HG03060 (cell line): Measurements from ENCODE around the gene CD4.

Experiments used
- ATAC-seq: cut with Tn5 transposase; IDR thresholded peaks from one replicate; pipeline ENCODE4 v1.9.1; 2021; ENCODE audit warnings: low read depth, moderate number of reproducible peaks; ENCODE audit not compliant: unreplicated experiment

The CD4 gene

GRCh38 chr12:6777386-6777785 lies 11.9 kb upstream of the CD4 start:
- ATAC-seq = no peak

GRCh38 chr12:6778217-6778573 lies 11.1 kb upstream of the CD4 start:
- ATAC-seq = no peak

DNA sequence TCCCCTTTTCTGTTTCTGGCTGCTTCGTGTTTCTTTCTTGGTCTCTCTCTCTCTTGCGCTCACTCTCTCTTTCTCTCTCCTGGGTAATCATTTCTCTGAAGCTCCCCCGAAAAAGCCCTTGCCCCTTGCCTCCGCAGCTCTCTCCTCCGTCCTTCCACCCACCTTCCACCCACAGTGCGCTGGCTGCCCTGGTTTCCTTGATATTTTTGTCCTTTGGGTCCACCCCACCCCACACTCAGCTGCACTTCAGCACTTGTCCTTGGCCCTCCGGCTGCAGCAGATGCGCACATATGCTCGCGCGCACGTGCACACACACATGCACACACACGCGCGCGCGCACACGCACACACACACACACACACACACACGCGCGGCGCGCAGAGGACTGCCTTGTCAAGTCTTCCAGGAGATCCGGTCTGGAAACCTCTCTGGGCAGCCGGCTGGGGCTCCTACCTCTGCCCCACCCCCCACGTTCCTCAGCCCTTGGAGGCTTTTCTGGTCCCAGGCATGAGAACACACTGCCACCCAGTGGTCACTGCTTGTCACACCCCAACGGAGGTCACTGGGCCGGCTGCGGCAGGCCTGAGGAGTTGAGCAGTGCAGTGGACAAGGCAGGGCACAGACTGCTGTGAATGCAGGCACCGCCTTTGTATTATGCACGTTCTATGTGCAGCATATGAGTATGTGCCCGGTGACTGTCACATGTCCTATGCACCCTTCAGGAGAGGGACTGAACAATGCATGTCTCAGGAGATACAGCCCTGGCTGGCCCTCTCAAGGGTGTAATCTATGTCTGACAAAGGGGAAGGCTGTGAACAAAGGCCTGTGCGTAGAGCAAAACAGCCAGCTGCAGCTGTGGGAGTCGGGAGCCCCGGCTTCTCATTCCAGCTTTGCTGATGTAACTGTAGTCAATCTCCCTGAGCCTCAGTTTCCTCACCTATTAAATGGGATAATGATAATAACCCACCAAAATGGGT lies 10.5 kb upstream of the CD4 start:
- ATAC-seq = peak; percentile 58

DNA sequence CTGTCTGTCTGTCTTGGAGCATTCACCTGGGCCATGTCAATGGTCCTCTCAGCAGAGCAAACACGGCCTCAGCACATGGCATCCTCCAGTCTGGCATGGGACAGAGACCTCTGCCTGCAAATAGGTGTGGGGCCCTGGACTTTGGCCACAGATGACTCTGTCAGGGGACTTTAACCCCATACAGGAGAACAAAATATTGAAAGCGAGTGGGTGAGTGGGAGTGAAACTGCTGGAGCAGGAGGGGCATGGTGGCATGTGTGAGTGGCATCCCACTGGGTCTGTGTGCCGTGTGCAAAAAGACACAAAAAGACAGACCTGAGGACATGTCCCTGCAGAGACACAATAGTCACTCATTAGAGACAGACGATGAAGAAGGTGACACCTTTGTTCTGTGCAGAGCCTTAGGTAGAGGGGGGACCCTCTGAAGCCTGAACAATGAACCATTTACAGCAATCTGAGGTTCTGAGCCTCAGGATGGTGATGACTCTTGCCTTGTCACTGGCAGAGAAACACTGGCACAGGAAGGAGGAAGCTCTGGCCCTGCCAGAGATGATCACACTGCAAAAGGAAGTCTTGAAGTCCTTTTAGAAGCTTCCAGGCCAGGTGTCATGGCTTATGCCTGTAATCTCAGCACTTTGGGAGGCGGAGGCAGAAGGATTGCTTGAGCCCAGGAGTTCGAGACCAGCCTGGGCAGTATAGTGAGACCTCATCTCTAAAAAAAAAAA lies 9.5 kb upstream of the CD4 start:
- ATAC-seq = no peak

DNA sequence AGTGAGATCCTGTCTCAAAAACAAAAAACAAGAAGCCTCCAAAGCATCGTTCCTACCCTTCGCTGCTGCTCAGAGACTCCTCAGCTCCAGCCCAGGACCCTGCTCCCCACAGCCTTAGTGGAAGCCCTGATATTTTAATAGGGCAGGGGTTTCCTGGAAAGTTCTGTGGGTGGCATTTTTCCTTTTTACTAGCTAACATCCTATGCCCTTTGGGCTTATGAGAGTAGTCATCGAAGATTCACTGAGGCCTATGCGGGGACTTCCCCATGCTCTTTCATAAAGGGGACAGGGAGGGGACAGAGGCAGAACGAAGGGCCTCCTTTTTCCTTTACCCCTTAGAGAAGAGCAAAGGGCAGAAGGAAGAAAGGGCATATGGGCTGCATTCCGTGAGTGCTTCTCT lies 8.8 kb upstream of the CD4 start:
- ATAC-seq = no peak

DNA sequence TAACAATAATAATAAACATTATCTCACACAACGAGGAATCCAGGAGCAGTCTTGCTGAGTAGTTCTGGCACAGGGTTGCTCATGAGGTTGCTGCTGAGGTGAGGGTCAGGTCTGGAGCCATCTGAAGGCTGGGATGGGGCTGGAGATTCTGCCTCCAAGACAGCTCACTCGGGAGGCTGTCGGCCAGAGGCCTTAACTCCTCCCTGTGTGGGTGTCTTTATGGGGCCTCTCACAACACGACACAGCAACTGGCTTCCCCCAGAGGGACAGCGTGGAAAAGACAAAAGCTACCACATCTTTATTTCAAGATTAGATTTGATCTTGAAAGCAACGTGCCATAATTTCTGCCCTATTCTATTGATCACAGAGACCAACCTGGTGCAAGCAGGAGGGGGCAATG lies 7.2 kb upstream of the CD4 start:
- no peak for ATAC-seq

DNA sequence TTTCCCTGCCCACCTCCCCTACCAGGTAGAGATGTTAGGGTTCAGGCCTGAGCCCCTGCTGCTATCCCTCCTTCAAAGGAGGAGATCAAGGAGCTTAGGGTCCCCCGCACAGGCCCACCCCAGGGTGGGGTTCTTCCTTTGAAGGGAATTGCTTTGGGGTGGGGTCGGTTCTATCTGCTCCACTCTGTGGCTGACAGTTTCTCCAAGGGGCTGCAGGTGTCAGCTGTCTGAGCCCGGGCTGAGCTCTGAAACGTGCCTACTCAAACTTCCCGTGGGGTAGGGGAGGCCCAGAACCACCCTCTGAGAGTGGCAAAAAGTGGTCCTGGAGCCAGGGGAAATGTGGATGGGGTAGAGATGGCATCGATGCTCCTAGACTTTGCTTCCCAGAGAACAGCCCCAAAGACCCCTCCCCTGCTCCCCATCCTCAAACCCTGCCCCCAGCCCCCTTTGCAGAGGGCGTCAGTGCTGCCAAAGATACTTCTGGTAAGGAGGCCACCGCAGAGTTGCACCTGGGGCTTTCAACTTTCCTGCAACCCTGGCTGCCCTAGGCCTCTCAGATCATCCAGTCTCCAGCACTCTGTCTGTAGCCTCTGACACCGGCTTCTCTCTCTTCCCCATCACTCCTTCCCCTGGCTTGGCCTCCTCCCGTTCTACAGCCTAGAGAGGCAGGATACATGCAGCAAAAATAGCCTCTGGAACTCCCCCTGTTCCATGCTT lies 6.3 kb upstream of the CD4 start:
- ATAC-seq = no peak

- no peak for ATAC-seq
Observed at GRCh38 chr12:6783828-6784227, 5.5 kb upstream of the CD4 start.

DNA sequence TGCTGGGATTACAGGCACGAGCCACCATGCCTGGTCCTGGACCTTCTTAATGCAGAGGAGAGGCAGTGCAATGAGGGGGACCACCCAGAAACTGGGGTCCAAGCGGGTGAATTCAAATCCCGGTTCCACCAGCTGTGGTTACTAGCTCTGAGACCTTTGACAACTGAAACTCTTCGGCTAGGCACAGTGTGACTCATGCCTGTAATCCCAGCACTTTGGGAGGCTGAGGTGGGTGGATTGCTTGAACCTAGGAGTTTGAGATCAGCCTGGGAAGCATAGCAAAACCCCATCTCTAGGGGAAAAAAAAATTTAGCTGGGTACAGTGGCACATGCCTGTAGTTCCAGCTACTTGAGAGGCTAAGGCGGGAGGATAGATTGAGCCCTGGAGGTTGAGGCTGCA lies 5.0 kb upstream of the CD4 start:
- ATAC-seq = no peak

DNA sequence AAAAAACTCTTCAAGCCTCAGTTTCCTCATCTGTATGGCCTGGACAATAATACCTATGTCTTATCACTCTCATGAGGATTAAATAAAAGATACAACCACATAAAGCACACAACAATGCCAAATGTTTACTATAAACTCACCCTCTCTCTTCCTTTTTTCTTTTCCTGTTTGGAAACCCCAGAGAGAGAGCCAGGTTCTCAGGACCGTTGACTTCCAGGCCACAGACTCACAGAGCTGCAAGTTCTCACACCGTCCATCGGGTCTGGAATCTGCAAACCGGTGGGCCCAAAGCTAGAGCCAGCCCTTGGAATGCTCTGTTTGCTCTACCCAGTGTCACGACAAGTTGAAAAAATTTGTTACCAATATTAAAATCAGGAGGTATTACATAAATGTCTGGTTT lies 4.6 kb upstream of the CD4 start:
- no peak for ATAC-seq

DNA sequence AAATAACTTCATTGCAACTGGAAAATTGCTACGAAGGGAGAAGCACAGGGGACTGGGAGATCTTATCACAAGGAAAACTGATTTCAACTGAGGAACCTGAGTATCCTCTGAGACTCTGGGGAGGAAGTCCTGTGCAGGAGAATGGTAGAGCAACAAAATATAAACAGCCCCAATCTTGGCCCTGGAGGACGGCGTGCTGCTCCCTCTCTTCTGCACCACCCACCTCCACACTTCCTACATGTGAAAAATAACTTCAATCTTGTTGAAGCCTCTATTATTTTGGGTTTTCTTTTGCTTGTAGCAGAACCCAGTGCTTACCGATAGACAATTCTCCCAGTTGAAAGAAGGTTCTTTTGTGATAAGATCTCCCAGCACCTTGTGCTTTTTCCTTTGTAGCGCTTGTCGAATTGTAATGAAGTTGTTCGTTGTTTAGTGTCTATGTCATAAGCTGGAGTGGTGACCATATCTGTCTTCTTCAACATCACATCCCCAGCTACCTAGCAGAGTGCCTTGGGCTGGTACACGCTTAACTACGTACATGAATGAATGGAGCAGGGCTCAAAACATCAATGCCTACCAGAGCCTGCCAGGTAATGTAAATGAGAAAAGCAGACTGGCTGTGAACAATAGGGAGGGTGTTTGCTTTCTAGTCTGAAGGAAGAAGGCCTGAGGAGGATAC lies 2.8 kb upstream of the CD4 start:
- ATAC-seq = no peak

DNA sequence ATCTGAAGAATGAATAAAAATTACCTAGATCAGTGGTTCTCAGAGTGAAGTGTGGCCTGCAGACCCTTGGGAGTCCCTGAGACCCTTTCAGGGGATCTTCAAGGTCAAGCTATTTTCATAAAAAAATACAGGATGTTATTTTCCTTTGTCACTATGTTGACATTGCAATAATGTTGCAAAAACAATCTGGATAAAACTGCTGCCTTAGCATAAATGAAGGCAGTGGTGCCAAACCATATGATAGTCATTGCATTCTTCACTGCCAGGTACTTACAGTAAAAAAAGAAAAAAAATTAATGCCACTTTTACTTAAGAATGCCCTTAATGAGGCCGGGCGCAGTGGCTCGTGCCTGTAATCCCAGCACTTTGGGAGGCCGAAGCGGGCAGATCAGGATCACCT lies 2.0 kb upstream of the CD4 start:
- no peak for ATAC-seq

GRCh38 chr12:6790496-6791150 lies 1.3 kb downstream of the CD4 start:
- no peak for ATAC-seq

DNA sequence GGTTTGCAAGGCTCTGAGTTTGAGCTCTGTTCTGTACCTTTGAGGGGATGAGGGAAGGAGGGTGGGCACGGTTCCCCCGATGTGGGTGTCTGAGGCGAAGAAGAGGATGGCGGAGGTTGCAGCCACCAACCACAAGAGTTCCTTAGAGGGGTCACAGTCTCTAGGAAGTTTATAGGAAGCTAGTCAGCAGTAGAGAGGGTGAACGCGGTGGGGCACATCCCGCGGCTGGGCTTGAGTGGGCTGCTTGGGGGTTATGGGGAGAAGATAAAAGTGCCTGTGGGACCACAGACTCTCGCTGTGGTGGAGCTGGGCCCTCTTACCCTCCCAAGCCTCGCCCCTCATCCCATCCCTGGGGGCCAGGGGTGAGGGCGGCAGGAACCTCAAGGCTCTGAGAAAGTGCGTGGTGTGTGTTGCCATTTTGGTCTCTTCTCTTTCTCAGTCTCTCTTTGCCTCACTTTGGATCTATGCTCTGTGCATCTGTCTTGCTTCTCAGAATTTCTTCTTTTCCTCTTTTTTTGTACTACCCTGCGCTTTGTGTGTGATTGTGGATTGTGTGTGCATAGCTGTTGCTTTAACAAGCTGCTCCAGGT lies 2.7 kb downstream of the CD4 start:
- no peak for ATAC-seq

DNA sequence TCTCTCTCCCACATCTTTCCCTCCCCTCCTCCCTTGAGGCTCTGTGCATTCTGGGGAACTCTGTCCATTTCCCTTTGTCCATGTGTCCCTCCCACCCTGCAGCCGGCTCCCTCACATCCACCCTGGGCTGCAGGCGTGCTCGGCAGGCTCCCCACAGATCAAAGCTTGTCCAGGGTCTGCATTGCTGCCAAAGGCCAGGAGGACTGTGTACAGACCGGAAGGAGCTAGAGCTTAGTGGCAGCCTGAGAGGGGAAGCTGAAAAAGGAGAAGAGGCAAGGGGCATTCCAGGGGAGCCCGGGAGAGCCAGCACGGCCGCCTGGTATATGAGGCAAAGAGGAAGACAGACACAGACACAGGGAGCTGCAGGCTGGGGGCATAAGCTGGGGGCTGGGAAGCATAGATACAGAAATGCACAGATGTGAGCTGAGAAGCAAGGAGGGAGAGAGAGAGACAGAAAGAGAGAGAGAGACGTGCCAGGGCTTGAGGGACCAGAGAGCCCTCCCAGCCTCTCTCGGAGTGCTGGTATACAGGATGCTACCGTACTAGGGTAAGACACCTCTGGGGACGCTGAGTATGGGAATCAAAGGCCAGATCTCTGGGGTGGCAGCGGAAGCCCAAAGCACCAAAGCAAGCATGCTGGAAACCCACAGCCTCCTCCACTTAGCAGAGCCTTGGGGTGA lies 3.3 kb downstream of the CD4 start:
- ATAC-seq = no peak

GRCh38 chr12:6795088-6795487 lies 5.8 kb downstream of the CD4 start:
- no peak for ATAC-seq

- ATAC-seq = no peak
Observed at GRCh38 chr12:6796576-6796975, 7.2 kb downstream of the CD4 start.

DNA sequence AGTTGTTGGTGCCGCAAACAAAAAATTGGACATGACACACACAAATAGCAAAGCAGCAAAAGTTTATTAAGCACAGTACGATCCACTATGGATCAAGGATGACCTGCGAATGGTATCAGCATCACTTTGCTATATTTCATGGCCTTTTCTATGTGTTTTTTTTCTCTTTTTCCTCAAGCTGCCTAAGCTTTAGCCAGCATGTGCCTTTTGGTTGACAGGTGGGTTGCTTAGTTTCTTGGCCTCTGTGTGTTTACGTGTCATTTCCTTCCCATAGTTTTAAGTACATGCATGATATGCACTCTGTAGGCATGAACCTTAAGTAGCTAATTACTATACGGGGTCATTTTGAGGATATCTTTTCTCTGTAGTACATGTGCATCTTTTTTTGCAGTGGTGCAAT lies 9.8 kb downstream of the CD4 start:
- ATAC-seq = no peak

GRCh38 chr12:6807170-6807569 lies 17.8 kb downstream of the CD4 start:
- ATAC-seq = no peak
